ENCODE data around the gene RING1.

DNA sequence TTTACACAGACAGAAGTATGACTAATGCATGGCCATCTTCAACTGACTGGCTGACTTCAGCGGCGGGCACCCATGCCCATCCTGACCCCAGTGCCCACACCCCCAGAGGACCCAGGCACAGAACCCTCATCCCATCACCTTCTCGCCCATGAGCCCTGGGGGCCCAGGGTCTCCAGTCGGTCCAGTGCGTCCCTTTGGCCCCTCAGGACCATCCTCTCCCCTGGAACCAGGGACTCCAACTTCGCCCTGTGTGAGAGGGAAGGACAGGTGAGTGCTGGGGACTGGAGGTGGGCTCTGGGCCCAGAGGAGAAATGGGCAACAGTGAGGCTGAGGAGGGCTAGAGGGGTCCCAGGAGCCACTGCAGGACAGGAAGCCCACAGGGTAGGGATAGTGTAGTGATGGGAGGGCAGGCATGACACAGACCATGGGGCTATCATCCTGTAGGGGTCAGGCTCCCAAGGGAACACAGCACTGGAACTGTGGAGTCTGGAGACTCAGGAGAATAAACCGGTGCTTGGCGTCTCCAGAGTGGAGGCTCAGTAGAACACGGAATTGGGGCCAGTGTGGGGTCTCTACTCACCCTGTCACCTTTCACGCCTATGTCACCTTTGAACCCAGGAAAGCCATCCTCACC, 32.7 kb upstream of the RING1 start:
- TF ChIP-seq, protein P1, sequence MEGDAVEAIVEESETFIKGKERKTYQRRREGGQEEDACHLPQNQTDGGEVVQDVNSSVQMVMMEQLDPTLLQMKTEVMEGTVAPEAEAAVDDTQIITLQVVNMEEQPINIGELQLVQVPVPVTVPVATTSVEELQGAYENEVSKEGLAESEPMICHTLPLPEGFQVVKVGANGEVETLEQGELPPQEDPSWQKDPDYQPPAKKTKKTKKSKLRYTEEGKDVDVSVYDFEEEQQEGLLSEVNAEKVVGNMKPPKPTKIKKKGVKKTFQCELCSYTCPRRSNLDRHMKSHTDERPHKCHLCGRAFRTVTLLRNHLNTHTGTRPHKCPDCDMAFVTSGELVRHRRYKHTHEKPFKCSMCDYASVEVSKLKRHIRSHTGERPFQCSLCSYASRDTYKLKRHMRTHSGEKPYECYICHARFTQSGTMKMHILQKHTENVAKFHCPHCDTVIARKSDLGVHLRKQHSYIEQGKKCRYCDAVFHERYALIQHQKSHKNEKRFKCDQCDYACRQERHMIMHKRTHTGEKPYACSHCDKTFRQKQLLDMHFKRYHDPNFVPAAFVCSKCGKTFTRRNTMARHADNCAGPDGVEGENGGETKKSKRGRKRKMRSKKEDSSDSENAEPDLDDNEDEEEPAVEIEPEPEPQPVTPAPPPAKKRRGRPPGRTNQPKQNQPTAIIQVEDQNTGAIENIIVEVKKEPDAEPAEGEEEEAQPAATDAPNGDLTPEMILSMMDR (IDR thresholded peaks at IDR 0.05; ENCODE audit: low read length): no peak
- TF ChIP-seq EZH2phosphoT487 (IDR thresholded peaks at IDR 0.05; ENCODE audit: low read length) (no peak), EZH2 (optimal IDR thresholded peaks at IDR 0.05; ENCODE audit: low read depth, low read length) (no peak)
